HepG2 (cell line): Measurements from ENCODE around the gene SH3GL1.

Source experiments
- BHLHE40 ChIP-seq: IDR thresholded peaks from 2 replicates; pipeline ENCODE4 v1.6.1; 2011; ENCODE audit warnings: low read length, improper control_type of control experiment
- ESRRA ChIP-seq: sonication (generic); formaldehyde crosslinking; IDR thresholded peaks from 2 replicates; pipeline ENCODE4 v1.5.1; 2020; ENCODE audit warnings: mild to moderate bottlenecking, low read depth, missing genetic modification reagents
- IKZF1 ChIP-seq: fragments of 450-650 bp; IDR thresholded peaks from 2 replicates; pipeline ENCODE4 v1.7.1; 2016
- POLR2AphosphoS5 ChIP-seq: IDR thresholded peaks from 2 replicates; pipeline ENCODE4 v1.6.1; 2012; ENCODE audit warnings: low read depth, low read length
- ZBTB1 ChIP-seq: sonication (generic); formaldehyde crosslinking; IDR thresholded peaks from 2 replicates; pipeline ENCODE4 v1.4.0; 2020; ENCODE audit warnings: missing genetic modification reagents, borderline replicate concordance
- ZNF432 ChIP-seq: sonication (generic); formaldehyde crosslinking; IDR thresholded peaks from 2 replicates; pipeline ENCODE4 v1.5.0; 2020; ENCODE audit warnings: missing genetic modification reagents, mild to moderate bottlenecking, borderline replicate concordance
- TF ChIP-seq, protein P1 (sequence below): sonication (generic); formaldehyde crosslinking; IDR thresholded peaks from 2 replicates; pipeline ENCODE4 v1.4.0; 2020; ENCODE audit warnings: missing genetic modification reagents
- TF ChIP-seq, protein P2 (sequence below): sonication (generic); formaldehyde crosslinking; IDR thresholded peaks from 2 replicates; pipeline ENCODE4 v1.5.0; 2020; ENCODE audit warnings: mild to moderate bottlenecking, missing genetic modification reagents, moderate library complexity
- TF ChIP-seq, protein P3 (sequence below): sonication (generic); formaldehyde crosslinking; IDR thresholded peaks from 2 replicates; pipeline ENCODE4 v1.4.0; 2020; ENCODE audit warnings: mild to moderate bottlenecking, missing genetic modification reagents
- TF ChIP-seq, protein P4 (sequence below), 2 experiments: IDR thresholded peaks; 2 replicates each; pipeline ENCODE4 v1.6.1; 2011 to 2012; ENCODE audit warnings: low read length in 2 of 2, borderline replicate concordance in 1 of 2, low read depth in 1 of 2, mild to moderate bottlenecking in 1 of 2, moderate library complexity in 1 of 2

DNA sequence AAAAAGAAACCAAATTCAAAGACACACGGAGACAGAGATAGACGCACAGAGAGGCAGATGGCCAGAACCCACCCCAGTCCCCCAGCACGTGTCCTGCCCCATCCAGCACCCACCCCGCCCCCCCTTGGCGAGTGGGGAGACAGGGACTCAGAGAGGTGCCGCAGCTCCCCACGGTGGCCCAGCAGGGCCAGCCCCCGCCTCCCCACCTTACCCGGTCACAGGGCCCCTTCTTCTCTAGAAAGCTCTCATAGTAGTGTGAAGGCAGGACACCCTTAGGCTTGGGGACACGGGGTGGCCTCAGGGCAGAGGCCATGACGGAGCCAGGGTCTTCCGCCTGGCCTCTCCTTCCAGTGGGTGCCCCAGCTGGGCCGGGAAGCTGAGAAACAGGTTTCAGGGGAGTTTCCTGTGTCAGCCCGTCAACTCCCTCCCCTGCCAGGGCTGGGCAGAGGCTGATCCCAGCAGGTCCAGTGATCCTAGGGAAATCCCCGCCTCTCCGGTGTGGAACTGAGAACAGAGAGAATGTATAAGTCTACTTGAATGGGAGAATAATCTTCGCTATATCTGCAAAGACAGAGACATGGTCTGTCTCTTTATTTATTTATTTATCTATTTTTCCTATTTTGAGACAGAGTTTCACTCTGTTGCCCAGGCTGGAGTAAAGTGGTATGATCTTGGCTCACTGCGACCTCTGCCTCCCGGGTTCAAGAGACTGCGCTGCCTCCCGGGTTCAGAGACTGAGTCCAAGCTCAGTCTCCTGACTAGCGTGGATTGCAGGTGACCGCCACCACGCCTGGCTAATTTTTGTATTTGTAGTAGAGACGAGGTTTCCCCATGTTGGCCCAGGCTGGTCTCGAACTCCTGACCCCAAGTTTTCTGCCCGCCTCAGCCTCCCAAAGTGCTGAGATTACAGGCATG is 61.6 kb downstream of the SH3GL1 start, which contains the start of gene STAP2:
- TF ChIP-seq, protein P1, sequence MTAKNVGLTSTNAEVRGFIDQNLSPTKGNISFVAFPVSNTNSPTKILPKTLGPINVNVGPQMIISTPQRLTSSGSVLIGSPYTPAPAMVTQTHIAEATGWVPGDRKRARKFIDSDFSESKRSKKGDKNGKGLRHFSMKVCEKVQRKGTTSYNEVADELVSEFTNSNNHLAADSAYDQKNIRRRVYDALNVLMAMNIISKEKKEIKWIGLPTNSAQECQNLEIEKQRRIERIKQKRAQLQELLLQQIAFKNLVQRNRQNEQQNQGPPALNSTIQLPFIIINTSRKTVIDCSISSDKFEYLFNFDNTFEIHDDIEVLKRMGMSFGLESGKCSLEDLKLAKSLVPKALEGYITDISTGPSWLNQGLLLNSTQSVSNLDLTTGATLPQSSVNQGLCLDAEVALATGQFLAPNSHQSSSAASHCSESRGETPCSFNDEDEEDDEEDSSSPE (CRISPR knock-in tag) = no peak
- TF ChIP-seq ESRRA (CRISPR knock-in tag) (no peak), BHLHE40 (no peak), IKZF1 (no peak), ZNF432 (CRISPR knock-in tag) (no peak), POLR2AphosphoS5 (0 out of 2 replicates have a peak, but pooled peaks have one; percentile 21), ZBTB1 (CRISPR knock-in tag) (no peak)
- TF ChIP-seq, protein P2, sequence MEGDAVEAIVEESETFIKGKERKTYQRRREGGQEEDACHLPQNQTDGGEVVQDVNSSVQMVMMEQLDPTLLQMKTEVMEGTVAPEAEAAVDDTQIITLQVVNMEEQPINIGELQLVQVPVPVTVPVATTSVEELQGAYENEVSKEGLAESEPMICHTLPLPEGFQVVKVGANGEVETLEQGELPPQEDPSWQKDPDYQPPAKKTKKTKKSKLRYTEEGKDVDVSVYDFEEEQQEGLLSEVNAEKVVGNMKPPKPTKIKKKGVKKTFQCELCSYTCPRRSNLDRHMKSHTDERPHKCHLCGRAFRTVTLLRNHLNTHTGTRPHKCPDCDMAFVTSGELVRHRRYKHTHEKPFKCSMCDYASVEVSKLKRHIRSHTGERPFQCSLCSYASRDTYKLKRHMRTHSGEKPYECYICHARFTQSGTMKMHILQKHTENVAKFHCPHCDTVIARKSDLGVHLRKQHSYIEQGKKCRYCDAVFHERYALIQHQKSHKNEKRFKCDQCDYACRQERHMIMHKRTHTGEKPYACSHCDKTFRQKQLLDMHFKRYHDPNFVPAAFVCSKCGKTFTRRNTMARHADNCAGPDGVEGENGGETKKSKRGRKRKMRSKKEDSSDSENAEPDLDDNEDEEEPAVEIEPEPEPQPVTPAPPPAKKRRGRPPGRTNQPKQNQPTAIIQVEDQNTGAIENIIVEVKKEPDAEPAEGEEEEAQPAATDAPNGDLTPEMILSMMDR = no peak
- TF ChIP-seq, protein P3, sequence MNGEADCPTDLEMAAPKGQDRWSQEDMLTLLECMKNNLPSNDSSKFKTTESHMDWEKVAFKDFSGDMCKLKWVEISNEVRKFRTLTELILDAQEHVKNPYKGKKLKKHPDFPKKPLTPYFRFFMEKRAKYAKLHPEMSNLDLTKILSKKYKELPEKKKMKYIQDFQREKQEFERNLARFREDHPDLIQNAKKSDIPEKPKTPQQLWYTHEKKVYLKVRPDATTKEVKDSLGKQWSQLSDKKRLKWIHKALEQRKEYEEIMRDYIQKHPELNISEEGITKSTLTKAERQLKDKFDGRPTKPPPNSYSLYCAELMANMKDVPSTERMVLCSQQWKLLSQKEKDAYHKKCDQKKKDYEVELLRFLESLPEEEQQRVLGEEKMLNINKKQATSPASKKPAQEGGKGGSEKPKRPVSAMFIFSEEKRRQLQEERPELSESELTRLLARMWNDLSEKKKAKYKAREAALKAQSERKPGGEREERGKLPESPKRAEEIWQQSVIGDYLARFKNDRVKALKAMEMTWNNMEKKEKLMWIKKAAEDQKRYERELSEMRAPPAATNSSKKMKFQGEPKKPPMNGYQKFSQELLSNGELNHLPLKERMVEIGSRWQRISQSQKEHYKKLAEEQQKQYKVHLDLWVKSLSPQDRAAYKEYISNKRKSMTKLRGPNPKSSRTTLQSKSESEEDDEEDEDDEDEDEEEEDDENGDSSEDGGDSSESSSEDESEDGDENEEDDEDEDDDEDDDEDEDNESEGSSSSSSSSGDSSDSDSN (CRISPR knock-in tag) = peak; percentile 39; the same call in 1 of the 2 replicates
- TF ChIP-seq, protein P4, sequence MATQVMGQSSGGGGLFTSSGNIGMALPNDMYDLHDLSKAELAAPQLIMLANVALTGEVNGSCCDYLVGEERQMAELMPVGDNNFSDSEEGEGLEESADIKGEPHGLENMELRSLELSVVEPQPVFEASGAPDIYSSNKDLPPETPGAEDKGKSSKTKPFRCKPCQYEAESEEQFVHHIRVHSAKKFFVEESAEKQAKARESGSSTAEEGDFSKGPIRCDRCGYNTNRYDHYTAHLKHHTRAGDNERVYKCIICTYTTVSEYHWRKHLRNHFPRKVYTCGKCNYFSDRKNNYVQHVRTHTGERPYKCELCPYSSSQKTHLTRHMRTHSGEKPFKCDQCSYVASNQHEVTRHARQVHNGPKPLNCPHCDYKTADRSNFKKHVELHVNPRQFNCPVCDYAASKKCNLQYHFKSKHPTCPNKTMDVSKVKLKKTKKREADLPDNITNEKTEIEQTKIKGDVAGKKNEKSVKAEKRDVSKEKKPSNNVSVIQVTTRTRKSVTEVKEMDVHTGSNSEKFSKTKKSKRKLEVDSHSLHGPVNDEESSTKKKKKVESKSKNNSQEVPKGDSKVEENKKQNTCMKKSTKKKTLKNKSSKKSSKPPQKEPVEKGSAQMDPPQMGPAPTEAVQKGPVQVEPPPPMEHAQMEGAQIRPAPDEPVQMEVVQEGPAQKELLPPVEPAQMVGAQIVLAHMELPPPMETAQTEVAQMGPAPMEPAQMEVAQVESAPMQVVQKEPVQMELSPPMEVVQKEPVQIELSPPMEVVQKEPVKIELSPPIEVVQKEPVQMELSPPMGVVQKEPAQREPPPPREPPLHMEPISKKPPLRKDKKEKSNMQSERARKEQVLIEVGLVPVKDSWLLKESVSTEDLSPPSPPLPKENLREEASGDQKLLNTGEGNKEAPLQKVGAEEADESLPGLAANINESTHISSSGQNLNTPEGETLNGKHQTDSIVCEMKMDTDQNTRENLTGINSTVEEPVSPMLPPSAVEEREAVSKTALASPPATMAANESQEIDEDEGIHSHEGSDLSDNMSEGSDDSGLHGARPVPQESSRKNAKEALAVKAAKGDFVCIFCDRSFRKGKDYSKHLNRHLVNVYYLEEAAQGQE (IDR thresholded peaks at IDR 0.05; ENCODE audit: borderline replicate concordance in 1 of 2, low read depth in 1 of 2, low read length in 2 of 2) = no peak
